Measurements from ENCODE around the gene ACOT7.
"Not testable (repeated sequence)": the region's sequence is repeated elsewhere in the genome, so short reads cannot be mapped to it uniquely, and the experiment has no call there.

The ACOT7 gene

GRCh38 chr1:6373961-6374720 lies 19.4 kb downstream of the ACOT7 start:
- Histone ChIP-seq H4K20me1 (ENCODE audit: insufficient read depth, low read length) (peaks cover 62% of the 10 kb centered on the region), H3K9ac (ENCODE audit: low read depth, low read length) (no peak overlapping the region), H3K9me3 (ENCODE audit: insufficient read depth, low read length, severe bottlenecking) (no peaks in the 10 kb centered on the region), H3K4me3 (ENCODE audit: low read depth in 1 of 2, low read length in 2 of 2) (no peak overlapping the region), H3K79me2 (ENCODE audit: insufficient read depth, low read length) (peaks cover 89% of the 10 kb centered on the region), H2AFZ (ENCODE audit: low read depth, low read length) (no peak overlapping the region), H3K27ac (ENCODE audit: low read length) (no peak overlapping the region), H3K36me3 (ENCODE audit: insufficient read depth, low read length) (no peaks in the 10 kb centered on the region; the same call in none of the 2 replicates), H3K4me2 (ENCODE audit: insufficient read depth, low read length) (no peak overlapping the region), H3K4me1 (ENCODE audit: insufficient read depth, low read length) (no peaks in the 10 kb centered on the region), H3K27me3 (ENCODE audit: insufficient read depth, low read length, poor library complexity) (no peaks in the 10 kb centered on the region)
- DNase-seq (no peak), ATAC-seq (ENCODE audit: insufficient read depth, low read depth) (0 out of 3 replicates have a peak, but pooled peaks have one; percentile 35)
- TF ChIP-seq CTCF (IDR thresholded peaks at IDR 0.05; ENCODE audit: borderline replicate concordance, extremely low read depth, low read length, poor library complexity, severe bottlenecking) (no peak), EZH2 (IDR thresholded peaks at IDR 0.05; ENCODE audit: borderline replicate concordance, low read depth, low read length, severe bottlenecking) (no peak)

- ATAC-seq (ENCODE audit: insufficient read depth, low read depth); H3K9me3 ChIP-seq (ENCODE audit: insufficient read depth, low read length, severe bottlenecking); H2AFZ ChIP-seq (ENCODE audit: low read depth, low read length); H3K4me2 ChIP-seq (ENCODE audit: insufficient read depth, low read length); H3K27ac ChIP-seq (ENCODE audit: low read length); H3K4me3 ChIP-seq (ENCODE audit: low read depth in 1 of 2, low read length in 2 of 2); H3K4me1 ChIP-seq (ENCODE audit: insufficient read depth, low read length); H3K27me3 ChIP-seq (ENCODE audit: insufficient read depth, low read length, poor library complexity); H3K9ac ChIP-seq (ENCODE audit: low read depth, low read length); DNase-seq: not testable (repeated sequence)
- peaks cover 17% of the 10 kb centered on the region for H3K36me3 ChIP-seq (ENCODE audit: insufficient read depth, low read length)
- H3K79me2 ChIP-seq (ENCODE audit: insufficient read depth, low read length): peaks cover 90% of the 10 kb centered on the region
- H4K20me1 ChIP-seq (ENCODE audit: insufficient read depth, low read length): peaks cover 63% of the 10 kb centered on the region
These were observed 21.3 kb downstream of the ACOT7 start for GRCh38 chr1:6372236-6372635.

- no peak overlapping the region for H3K4me3 ChIP-seq (ENCODE audit: low read depth in 1 of 2, low read length in 2 of 2)
- H3K27me3 ChIP-seq (ENCODE audit: insufficient read depth, low read length, poor library complexity): no peaks in the 10 kb centered on the region
- ATAC-seq (ENCODE audit: insufficient read depth, low read depth) (no peak), DNase-seq (no peak)
- H3K79me2 ChIP-seq (ENCODE audit: insufficient read depth, low read length): peaks cover 91% of the 10 kb centered on the region
- no peaks in the 10 kb centered on the region for H3K4me1 ChIP-seq (ENCODE audit: insufficient read depth, low read length)
- no peak overlapping the region for H3K27ac ChIP-seq (ENCODE audit: low read length)
- H3K9me3 ChIP-seq (ENCODE audit: insufficient read depth, low read length, severe bottlenecking): peaks cover 9% of the 10 kb centered on the region
- H3K36me3 ChIP-seq (ENCODE audit: insufficient read depth, low read length): peaks cover 18% of the 10 kb centered on the region
- no peak overlapping the region for H3K4me2 ChIP-seq (ENCODE audit: insufficient read depth, low read length)
- peaks cover 53% of the 10 kb centered on the region for H4K20me1 ChIP-seq (ENCODE audit: insufficient read depth, low read length)
- no peak overlapping the region for H3K9ac ChIP-seq (ENCODE audit: low read depth, low read length)
- TF ChIP-seq EZH2 (IDR thresholded peaks at IDR 0.05; ENCODE audit: borderline replicate concordance, low read depth, low read length, severe bottlenecking): no peak
- TF ChIP-seq CTCF (IDR thresholded peaks at IDR 0.05; ENCODE audit: borderline replicate concordance, extremely low read depth, low read length, poor library complexity, severe bottlenecking): no peak
- H2AFZ ChIP-seq (ENCODE audit: low read depth, low read length): no peak overlapping the region
These were observed 23.6 kb downstream of the ACOT7 start for GRCh38 chr1:6370006-6370405.

GRCh38 chr1:6367381-6368012 lies 26.1 kb downstream of the ACOT7 start:
- H3K4me1 ChIP-seq (ENCODE audit: insufficient read depth, low read length): no peaks in the 10 kb centered on the region
- no peak for DNase-seq
- no peak overlapping the region for H2AFZ ChIP-seq (ENCODE audit: low read depth, low read length)
- H4K20me1 ChIP-seq (ENCODE audit: insufficient read depth, low read length): peaks cover 46% of the 10 kb centered on the region
- H3K27ac ChIP-seq (ENCODE audit: low read length): no peak overlapping the region
- peaks cover 31% of the 10 kb centered on the region for H3K36me3 ChIP-seq (ENCODE audit: insufficient read depth, low read length)
- H3K9ac ChIP-seq (ENCODE audit: low read depth, low read length): no peak overlapping the region
- no peak overlapping the region for H3K4me3 ChIP-seq (ENCODE audit: low read depth in 1 of 2, low read length in 2 of 2)
- H3K9me3 ChIP-seq (ENCODE audit: insufficient read depth, low read length, severe bottlenecking): peaks cover 9% of the 10 kb centered on the region
- H3K79me2 ChIP-seq (ENCODE audit: insufficient read depth, low read length): peaks cover 90% of the 10 kb centered on the region
- ATAC-seq (ENCODE audit: insufficient read depth, low read depth): no peak
- no peaks in the 10 kb centered on the region for H3K27me3 ChIP-seq (ENCODE audit: insufficient read depth, low read length, poor library complexity)
- TF ChIP-seq EZH2 (IDR thresholded peaks at IDR 0.05; ENCODE audit: borderline replicate concordance, low read depth, low read length, severe bottlenecking) (no peak), CTCF (IDR thresholded peaks at IDR 0.05; ENCODE audit: borderline replicate concordance, extremely low read depth, low read length, poor library complexity, severe bottlenecking) (no peak)
- H3K4me2 ChIP-seq (ENCODE audit: insufficient read depth, low read length): no peak overlapping the region
